Neural progenitor cell (in vitro differentiated cells): Measurements from ENCODE around the gene ITGA1.

Source experiments
- EZH2 ChIP-seq: fragments of 200-600 bp; sonication (generic); IDR thresholded peaks from 2 replicates; pipeline ENCODE4 v1.6.1; 2017; ENCODE audit warnings: antibody characterized with exemption, mild to moderate bottlenecking, moderate library complexity
- EZH2phosphoT487 ChIP-seq: fragments of 200-600 bp; sonication (generic); IDR thresholded peaks from 2 replicates; pipeline ENCODE4 v1.6.1; 2017; ENCODE audit warnings: antibody characterized with exemption
- TF ChIP-seq, protein P1 (sequence below): fragments of 200-600 bp; sonication (generic); IDR thresholded peaks from 2 replicates; pipeline ENCODE4 v1.5.1; 2017; ENCODE audit warnings: antibody characterized with exemption, mild to moderate bottlenecking

DNA sequence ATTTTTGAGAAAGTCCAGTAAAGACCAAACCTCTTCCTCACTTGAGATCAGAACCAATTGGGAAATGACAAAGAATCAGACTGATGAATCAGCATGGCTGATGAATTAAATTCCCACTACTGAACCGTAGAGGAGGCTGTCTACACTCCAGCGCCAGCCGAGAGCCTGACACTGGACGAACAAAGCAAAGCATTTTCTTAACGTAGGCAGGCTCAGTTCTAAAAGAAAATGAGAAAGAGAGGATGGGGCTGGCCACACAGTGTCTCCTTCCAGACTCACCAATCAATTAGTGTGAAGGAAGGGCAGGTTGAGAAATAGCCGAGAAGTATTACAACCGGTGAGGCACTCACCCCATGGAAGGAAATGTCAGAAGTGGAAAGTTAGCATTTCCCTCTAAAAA is 49.4 kb downstream of the ITGA1 start:
- TF ChIP-seq, protein P1, sequence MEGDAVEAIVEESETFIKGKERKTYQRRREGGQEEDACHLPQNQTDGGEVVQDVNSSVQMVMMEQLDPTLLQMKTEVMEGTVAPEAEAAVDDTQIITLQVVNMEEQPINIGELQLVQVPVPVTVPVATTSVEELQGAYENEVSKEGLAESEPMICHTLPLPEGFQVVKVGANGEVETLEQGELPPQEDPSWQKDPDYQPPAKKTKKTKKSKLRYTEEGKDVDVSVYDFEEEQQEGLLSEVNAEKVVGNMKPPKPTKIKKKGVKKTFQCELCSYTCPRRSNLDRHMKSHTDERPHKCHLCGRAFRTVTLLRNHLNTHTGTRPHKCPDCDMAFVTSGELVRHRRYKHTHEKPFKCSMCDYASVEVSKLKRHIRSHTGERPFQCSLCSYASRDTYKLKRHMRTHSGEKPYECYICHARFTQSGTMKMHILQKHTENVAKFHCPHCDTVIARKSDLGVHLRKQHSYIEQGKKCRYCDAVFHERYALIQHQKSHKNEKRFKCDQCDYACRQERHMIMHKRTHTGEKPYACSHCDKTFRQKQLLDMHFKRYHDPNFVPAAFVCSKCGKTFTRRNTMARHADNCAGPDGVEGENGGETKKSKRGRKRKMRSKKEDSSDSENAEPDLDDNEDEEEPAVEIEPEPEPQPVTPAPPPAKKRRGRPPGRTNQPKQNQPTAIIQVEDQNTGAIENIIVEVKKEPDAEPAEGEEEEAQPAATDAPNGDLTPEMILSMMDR, result no peak
- no peak for TF ChIP-seq EZH2
- TF ChIP-seq EZH2phosphoT487, result no peak
